DND-41 (cell line): ENCODE measurements around the gene WEE1.

Source experiments
- ATAC-seq: fragments of 200-7000 bp; cut with Tn5 transposase; 3 replicates; pipeline ENCODE4 v1.9.1; 2021; ENCODE audit warnings: low read depth; ENCODE audit not compliant: insufficient read depth
- DNase-seq: peaks from one replicate; pipeline ENCODE4 v3.0.0-alpha.2; 2020
- H2AFZ ChIP-seq: 2 replicates; pipeline ENCODE4 v1.6.0; 2012; ENCODE audit warnings: low read depth, low read length
- H3K27ac ChIP-seq: 2 replicates; pipeline ENCODE4 v1.5.1; 2012; ENCODE audit warnings: low read length, inconsistent platforms
- H3K27me3 ChIP-seq: fragments of 200-600 bp; sonication (generic); 2 replicates; pipeline ENCODE4 v1.6.0; 2012; ENCODE audit warnings: low read length, mild to moderate bottlenecking, inconsistent platforms; ENCODE audit not compliant: insufficient read depth, poor library complexity
- H3K36me3 ChIP-seq: 2 replicates; pipeline ENCODE4 v1.5.1; 2012; ENCODE audit warnings: low read length, inconsistent platforms; ENCODE audit not compliant: insufficient read depth
- H3K4me1 ChIP-seq: 2 replicates; pipeline ENCODE4 v1.5.1; 2012; ENCODE audit warnings: mild to moderate bottlenecking, low read length; ENCODE audit not compliant: insufficient read depth
- H3K4me2 ChIP-seq: 2 replicates; pipeline ENCODE4 v1.6.0; 2012; ENCODE audit warnings: mild to moderate bottlenecking, moderate library complexity, low read length, inconsistent platforms; ENCODE audit not compliant: insufficient read depth
- H3K4me3 ChIP-seq, 2 experiments: fragments of 200-600 bp in 1 of 2; shearing (Covaris generic) in 1 of 2; 2 replicates each; pipeline ENCODE4 v1.5.1; 2012 to 2016; ENCODE audit warnings: inconsistent platforms in 2 of 2, low read length in 2 of 2, mild to moderate bottlenecking in 2 of 2, low read depth in 1 of 2, moderate library complexity in 1 of 2
- H3K79me2 ChIP-seq: 2 replicates; pipeline ENCODE4 v1.6.0; 2012; ENCODE audit warnings: low read length, inconsistent platforms; ENCODE audit not compliant: insufficient read depth
- H3K9ac ChIP-seq: 2 replicates; pipeline ENCODE4 v1.6.0; 2012; ENCODE audit warnings: low read depth, mild to moderate bottlenecking, inconsistent platforms, low read length, moderate library complexity
- H3K9me3 ChIP-seq: 2 replicates; pipeline ENCODE4 v1.5.1; 2012; ENCODE audit warnings: low read length, moderate library complexity, mild to moderate bottlenecking, inconsistent platforms; ENCODE audit not compliant: insufficient read depth, severe bottlenecking
- H4K20me1 ChIP-seq: 2 replicates; pipeline ENCODE4 v1.6.0; 2012; ENCODE audit warnings: low read length; ENCODE audit not compliant: insufficient read depth
- EZH2 ChIP-seq: IDR thresholded peaks from 3 replicates; pipeline ENCODE4 v1.6.1; 2012; ENCODE audit warnings: borderline replicate concordance, low read depth, mild to moderate bottlenecking, moderate library complexity, low read length, inconsistent platforms; ENCODE audit not compliant: severe bottlenecking
- TF ChIP-seq, protein P1 (sequence below): IDR thresholded peaks from 2 replicates; pipeline ENCODE4 v1.5.1; 2012; ENCODE audit warnings: borderline replicate concordance, low read length, moderate library complexity, mild to moderate bottlenecking; ENCODE audit not compliant: poor library complexity, severe bottlenecking; ENCODE audit errors: extremely low read depth

WEE1 gene

DNA sequence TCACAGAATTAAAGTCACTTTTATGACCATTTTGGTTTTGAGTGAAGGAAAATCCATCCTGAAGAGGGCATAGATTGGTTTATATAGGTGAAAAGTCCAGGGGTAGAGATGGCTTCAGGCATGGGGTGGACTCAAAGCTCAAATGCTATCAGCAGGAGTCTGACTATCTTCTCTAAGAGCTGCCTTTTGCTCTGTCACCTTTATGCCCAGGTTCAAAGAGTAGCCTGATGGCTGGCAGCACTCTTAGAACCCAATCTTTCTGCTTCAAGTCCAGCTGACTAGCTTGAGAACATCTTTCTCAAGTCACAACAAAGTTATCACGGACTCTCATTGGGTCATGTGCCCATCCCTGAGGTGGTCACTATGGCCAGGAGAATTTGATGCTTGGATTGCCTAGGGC lies 63.2 kb downstream of the WEE1 start:
- Histone ChIP-seq H3K27ac (no peak overlapping the region), H3K79me2 (no peaks in the 10 kb centered on the region), H3K36me3 (no peaks in the 10 kb centered on the region), H3K4me1 (no peaks in the 10 kb centered on the region), H4K20me1 (no peaks in the 10 kb centered on the region), H3K27me3 (no peaks in the 10 kb centered on the region), H3K4me2 (no peak overlapping the region), H3K9me3 (peaks cover 3% of the 10 kb centered on the region), H3K4me3 (no peak overlapping the region), H3K9ac (no peak overlapping the region), H2AFZ (no peak overlapping the region)
- TF ChIP-seq, protein P1, sequence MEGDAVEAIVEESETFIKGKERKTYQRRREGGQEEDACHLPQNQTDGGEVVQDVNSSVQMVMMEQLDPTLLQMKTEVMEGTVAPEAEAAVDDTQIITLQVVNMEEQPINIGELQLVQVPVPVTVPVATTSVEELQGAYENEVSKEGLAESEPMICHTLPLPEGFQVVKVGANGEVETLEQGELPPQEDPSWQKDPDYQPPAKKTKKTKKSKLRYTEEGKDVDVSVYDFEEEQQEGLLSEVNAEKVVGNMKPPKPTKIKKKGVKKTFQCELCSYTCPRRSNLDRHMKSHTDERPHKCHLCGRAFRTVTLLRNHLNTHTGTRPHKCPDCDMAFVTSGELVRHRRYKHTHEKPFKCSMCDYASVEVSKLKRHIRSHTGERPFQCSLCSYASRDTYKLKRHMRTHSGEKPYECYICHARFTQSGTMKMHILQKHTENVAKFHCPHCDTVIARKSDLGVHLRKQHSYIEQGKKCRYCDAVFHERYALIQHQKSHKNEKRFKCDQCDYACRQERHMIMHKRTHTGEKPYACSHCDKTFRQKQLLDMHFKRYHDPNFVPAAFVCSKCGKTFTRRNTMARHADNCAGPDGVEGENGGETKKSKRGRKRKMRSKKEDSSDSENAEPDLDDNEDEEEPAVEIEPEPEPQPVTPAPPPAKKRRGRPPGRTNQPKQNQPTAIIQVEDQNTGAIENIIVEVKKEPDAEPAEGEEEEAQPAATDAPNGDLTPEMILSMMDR, result no peak
- no peak for TF ChIP-seq EZH2
- no peak for ATAC-seq
- no peak for DNase-seq

- TF ChIP-seq, protein P1, result no peak
- no peak for TF ChIP-seq EZH2
- no peak overlapping the region for H3K9ac ChIP-seq
- H3K9me3 ChIP-seq, result no peaks in the 10 kb centered on the region
- DNase-seq (no peak), ATAC-seq (0 out of 3 replicates have a peak, but pooled peaks have one; percentile 37)
- H3K27ac ChIP-seq, result no peak overlapping the region
- H3K4me2 ChIP-seq, result no peak overlapping the region
- H3K4me3 ChIP-seq, result no peak overlapping the region
- no peak overlapping the region for H2AFZ ChIP-seq
- no peaks in the 10 kb centered on the region for H4K20me1 ChIP-seq
- no peaks in the 10 kb centered on the region for H3K4me1 ChIP-seq
- no peaks in the 10 kb centered on the region for H3K36me3 ChIP-seq
- no peaks in the 10 kb centered on the region for H3K27me3 ChIP-seq
- H3K79me2 ChIP-seq, result no peaks in the 10 kb centered on the region
Observed at GRCh38 chr11:9639099-9639498, 65.6 kb downstream of the WEE1 start.
